Liver (tissue), 9 donors: Measurements from ENCODE around the gene MAPRE2. TPM values are rescaled to one million over a fixed set of nuclear protein-coding genes. Genes with fewer than 3 reads are reported as not detected.

Experiments
- DNase-seq: peaks from one replicate; pipeline ENCODE4 v3.0.0-alpha.2; 2017; ENCODE audit warnings: low spot score
- H3K27ac ChIP-seq, 2 donors: one replicate each; pipeline ENCODE4 v1.7.0; 2013; ENCODE audit warnings: inconsistent platforms in 2 of 2, low read length in 2 of 2, control low read depth in 1 of 2, low read depth in 1 of 2, mild to moderate bottlenecking in 1 of 2
- H3K27me3 ChIP-seq, 4 donors: one replicate each; pipeline versions ENCODE4 v1.6.1 to v1.7.0; 2013; ENCODE audit warnings: low read length in 3 of 4, inconsistent platforms in 1 of 4, mild to moderate bottlenecking in 1 of 4, moderate library complexity in 1 of 4; ENCODE audit not compliant: control insufficient read depth in 4 of 4, insufficient read depth in 4 of 4
- H3K36me3 ChIP-seq, 4 donors: one replicate each; pipeline versions ENCODE4 v1.6.1 to v1.7.0; 2013; ENCODE audit warnings: low read length in 3 of 4, mild to moderate bottlenecking in 3 of 4, low read depth in 1 of 4, moderate library complexity in 1 of 4; ENCODE audit not compliant: control insufficient read depth in 4 of 4, insufficient read depth in 3 of 4
- H3K4me1 ChIP-seq, 4 donors: one replicate each; pipeline versions ENCODE4 v1.6.1 to v1.7.0; 2013; ENCODE audit warnings: low read length in 3 of 4, mild to moderate bottlenecking in 3 of 4, moderate library complexity in 1 of 4; ENCODE audit not compliant: control insufficient read depth in 4 of 4, insufficient read depth in 4 of 4
- H3K4me3 ChIP-seq, 3 donors: one replicate each; pipeline versions ENCODE4 v1.6.1 to v1.7.0; 2013; ENCODE audit warnings: low read length in 3 of 3, control low read depth in 1 of 3, low read depth in 1 of 3, mild to moderate bottlenecking in 1 of 3
- H3K9ac ChIP-seq, 2 donors: one replicate each; pipeline ENCODE4 v1.7.0; 2013; ENCODE audit warnings: low read length in 2 of 2, mild to moderate bottlenecking in 2 of 2, moderate library complexity in 2 of 2, control low read depth in 1 of 2, low read depth in 1 of 2
- H3K9me3 ChIP-seq, 4 donors: one replicate each; pipeline versions ENCODE4 v1.6.1 to v1.7.0; 2013; ENCODE audit warnings: low read length in 3 of 4; ENCODE audit not compliant: control insufficient read depth in 4 of 4
- ATF3 ChIP-seq: IDR thresholded peaks from 2 replicates; pipeline ENCODE4 v1.6.1; 2016; ENCODE audit warnings: antibody characterized with exemption
- CTCF ChIP-seq: fragments of 150-350 bp; IDR thresholded peaks from 2 replicates; pipeline ENCODE4 v1.5.1; 2017; ENCODE audit warnings: improper control_type of control experiment, low read depth, low read length; ENCODE audit not compliant: missing input control
- EGR1 ChIP-seq, 2 donors: IDR thresholded peaks; 2 replicates each; pipeline ENCODE4 v1.6.1; 2016 to 2018; ENCODE audit warnings: antibody characterized with exemption in 2 of 2, low read depth in 2 of 2
- FOXA1 ChIP-seq: IDR thresholded peaks from 2 replicates; pipeline ENCODE4 v1.6.1; 2016; ENCODE audit warnings: antibody characterized with exemption
- FOXA2 ChIP-seq: IDR thresholded peaks from 2 replicates; pipeline ENCODE4 v1.6.1; 2016; ENCODE audit warnings: antibody characterized with exemption
- GABPA ChIP-seq, 2 donors: IDR thresholded peaks in 1 of 2; conservative IDR thresholded peaks in 1 of 2; 2 replicates each; pipeline ENCODE4 v1.6.1; 2016; ENCODE audit warnings: antibody characterized with exemption in 2 of 2, mild to moderate bottlenecking in 1 of 2, moderate library complexity in 1 of 2
- HNF4A ChIP-seq, 2 donors: conservative IDR thresholded peaks; 2 replicates each; pipeline ENCODE4 v1.6.1; 2016; ENCODE audit warnings: antibody characterized with exemption in 2 of 2, mild to moderate bottlenecking in 2 of 2
- JUND ChIP-seq, 2 donors: IDR thresholded peaks; 2 replicates each; pipeline ENCODE4 v1.6.1; 2016; ENCODE audit warnings: antibody characterized with exemption in 2 of 2
- MAX ChIP-seq: IDR thresholded peaks from 2 replicates; pipeline ENCODE4 v1.6.1; 2016; ENCODE audit warnings: antibody characterized with exemption
- NR2F2 ChIP-seq: IDR thresholded peaks from 2 replicates; pipeline ENCODE4 v1.6.1; 2016; ENCODE audit warnings: antibody characterized with exemption
- RAD21 ChIP-seq, 2 donors: IDR thresholded peaks; 2 replicates each; pipeline ENCODE4 v1.6.1; 2016; ENCODE audit warnings: antibody characterized with exemption in 2 of 2, mild to moderate bottlenecking in 2 of 2
- REST ChIP-seq: IDR thresholded peaks from 2 replicates; pipeline ENCODE4 v1.6.1; 2016; ENCODE audit warnings: antibody characterized with exemption, mild to moderate bottlenecking
- RXRA ChIP-seq, 2 donors: IDR thresholded peaks; 2 replicates each; pipeline ENCODE4 v1.6.1; 2017 to 2018; ENCODE audit warnings: antibody characterized with exemption in 2 of 2, mild to moderate bottlenecking in 1 of 2
- SP1 ChIP-seq: IDR thresholded peaks from 2 replicates; pipeline ENCODE4 v1.6.1; 2018; ENCODE audit warnings: antibody characterized with exemption, mild to moderate bottlenecking
- TAF1 ChIP-seq: conservative IDR thresholded peaks from 2 replicates; pipeline ENCODE4 v1.6.1; 2016; ENCODE audit warnings: antibody characterized with exemption, mild to moderate bottlenecking
- YY1 ChIP-seq: IDR thresholded peaks from 2 replicates; pipeline ENCODE4 v1.6.1; 2016; ENCODE audit warnings: antibody characterized with exemption, mild to moderate bottlenecking
- ZBTB33 ChIP-seq: IDR thresholded peaks from 2 replicates; pipeline ENCODE4 v1.6.1; 2016; ENCODE audit warnings: antibody characterized with exemption
- WGBS: extraction: QIAGEN DNeasy Blood & Tissue Kit; methylation state at CpG from one replicate; pipeline ENCODE4 v1.1.7; 2013; 5-methylcytosine and 5-hydroxymethylcytosine counted together
- polyA plus RNA-seq, 2 donors: library from polyadenylated mRNA; stranded (reverse) in 1 of 2; unstranded in 1 of 2; fragments of 200-250 nt in 1 of 2; fragments of >200 nt in 1 of 2; fragmentation: Nextera tagmentation in 1 of 2; extraction: Ambion mirVana in 1 of 2; gene quantifications; one replicate each; pipeline versions ENCODE4 v1.2.1 to v1.2.3, GENCODE V29; 2013 to 2015
- total RNA-seq, 2 donors: library from RNA; depleted of rRNA; stranded (reverse); fragments of >200 nt; gene quantifications; one replicate each; pipeline ENCODE4 v1.2.3, GENCODE V29; 2014
- donor health status: healthy.
- donor health status: healthy.
- donor health status: healthy.
- donor health status: healthy.
- donor health status: healthy.

Gene MAPRE2
- total and polyA plus RNA-seq, 4 donors, result 7.9 to 12.8 (median 11.0) TPM

- 85% methylated on average over 5 of the region's 5 CpGs for WGBS
- DNase-seq, result no peak
- no peak overlapping the region for H3K27ac ChIP-seq
- H3K4me1 ChIP-seq, result peaks cover 0 to 4% (median 0%) of the 10 kb centered on the region in 4 donors
- no peak overlapping the region for H3K4me3 ChIP-seq
- H3K9me3 ChIP-seq, result no peaks in the 10 kb centered on the region
- TF ChIP-seq ATF3 (no peak), JUND (IDR thresholded peaks at IDR 0.05) (no peak), CTCF (no peak), FOXA2 (no peak), REST (no peak), SP1 (no peak), GABPA (IDR thresholded peaks at IDR 0.05 in 1 of 2, conservative IDR thresholded peaks at IDR 0.05 in 1 of 2) (no peak), EGR1 (IDR thresholded peaks at IDR 0.05; ENCODE audit: low read depth in 2 of 2) (no peak), YY1 (no peak), TAF1 (no peak)
- H3K27me3 ChIP-seq, result no peaks in the 10 kb centered on the region
- no peaks in the 10 kb centered on the region for H3K36me3 ChIP-seq
- no peak overlapping the region for H3K9ac ChIP-seq
Observed at GRCh38 chr18:35191698-35192025, 150.4 kb downstream of the MAPRE2 start.

GRCh38 chr18:35192415-35192814 lies 151.2 kb downstream of the MAPRE2 start:
- Histone ChIP-seq H3K9ac (no peak overlapping the region), H3K4me3 (no peak overlapping the region), H3K4me1 (peaks cover 0 to 4% (median 0%) of the 10 kb centered on the region in 4 donors), H3K36me3 (no peaks in the 10 kb centered on the region), H3K9me3 (no peaks in the 10 kb centered on the region), H3K27me3 (no peaks in the 10 kb centered on the region), H3K27ac (no peak overlapping the region)
- WGBS, result 95% methylated on average over 4 of the region's 4 CpGs
- TF ChIP-seq JUND (IDR thresholded peaks at IDR 0.05), result no peak
- TF ChIP-seq HNF4A (conservative IDR thresholded peaks at IDR 0.05), result no peak
- no peak for TF ChIP-seq GABPA (IDR thresholded peaks at IDR 0.05 in 1 of 2, conservative IDR thresholded peaks at IDR 0.05 in 1 of 2)
- TF ChIP-seq SP1, result no peak
- no peak for TF ChIP-seq ATF3
- no peak for TF ChIP-seq EGR1 (IDR thresholded peaks at IDR 0.05; ENCODE audit: low read depth in 2 of 2)
- TF ChIP-seq ZBTB33, result no peak
- no peak for TF ChIP-seq MAX
- no peak for TF ChIP-seq NR2F2
- TF ChIP-seq YY1, result no peak
- TF ChIP-seq CTCF, result no peak
- TF ChIP-seq RAD21 (IDR thresholded peaks at IDR 0.05), result no peak
- TF ChIP-seq FOXA2, result no peak
- no peak for TF ChIP-seq RXRA (IDR thresholded peaks at IDR 0.05)
- TF ChIP-seq TAF1, result no peak
- TF ChIP-seq FOXA1, result no peak
- no peak for DNase-seq
